BLaER1 (cell line): Measurements from ENCODE around the gene HECTD4.

Experiments
- H3K27ac ChIP-seq: shearing (Covaris generic); formaldehyde crosslinking; 2 replicates; pipeline ENCODE4 v1.8.1; 2022
- H3K27me3 ChIP-seq: shearing (Covaris generic); formaldehyde crosslinking; 2 replicates; pipeline ENCODE4 v1.8.1; 2022
- H3K36me3 ChIP-seq: shearing (Covaris generic); formaldehyde crosslinking; 2 replicates; pipeline ENCODE4 v1.8.1; 2022
- H3K4me1 ChIP-seq: shearing (Covaris generic); formaldehyde crosslinking; 2 replicates; pipeline ENCODE4 v1.8.1; 2022
- H3K4me2 ChIP-seq: shearing (Covaris generic); formaldehyde crosslinking; 2 replicates; pipeline ENCODE4 v1.8.1; 2022
- H3K4me3 ChIP-seq: shearing (Covaris generic); formaldehyde crosslinking; 2 replicates; pipeline ENCODE4 v1.8.1; 2022
- H3K9ac ChIP-seq: shearing (Covaris generic); formaldehyde crosslinking; 2 replicates; pipeline ENCODE4 v1.8.1; 2022
- H3K9me3 ChIP-seq: shearing (Covaris generic); formaldehyde crosslinking; 2 replicates; pipeline ENCODE4 v1.8.1; 2022
- H4K20me1 ChIP-seq: shearing (Covaris generic); formaldehyde crosslinking; 2 replicates; pipeline ENCODE4 v1.8.1; 2022
- Cebpa-rat ChIP-seq: shearing (Covaris generic); IDR thresholded peaks from 2 replicates; pipeline ENCODE4 v1.8.1; 2022

Gene HECTD4

GRCh38 chr12:112167718-112168525 lies 214.3 kb downstream of the HECTD4 start:
- no peaks in the 10 kb centered on the region for H3K9me3 ChIP-seq
- H3K27me3 ChIP-seq = no peaks in the 10 kb centered on the region
- H3K36me3 ChIP-seq = peaks cover 89% of the 10 kb centered on the region
- no peak overlapping the region for H3K4me2 ChIP-seq
- no peaks in the 10 kb centered on the region for H4K20me1 ChIP-seq
- peak overlapping the region; percentile 48; the same call in 1 of the 2 replicates for H3K9ac ChIP-seq
- H3K4me1 ChIP-seq = peaks cover 26% of the 10 kb centered on the region
- H3K4me3 ChIP-seq = no peak overlapping the region
- H3K27ac ChIP-seq = peak overlapping the region; percentile 46; the same call in 1 of the 2 replicates
- no peak for TF ChIP-seq Cebpa-rat

DNA sequence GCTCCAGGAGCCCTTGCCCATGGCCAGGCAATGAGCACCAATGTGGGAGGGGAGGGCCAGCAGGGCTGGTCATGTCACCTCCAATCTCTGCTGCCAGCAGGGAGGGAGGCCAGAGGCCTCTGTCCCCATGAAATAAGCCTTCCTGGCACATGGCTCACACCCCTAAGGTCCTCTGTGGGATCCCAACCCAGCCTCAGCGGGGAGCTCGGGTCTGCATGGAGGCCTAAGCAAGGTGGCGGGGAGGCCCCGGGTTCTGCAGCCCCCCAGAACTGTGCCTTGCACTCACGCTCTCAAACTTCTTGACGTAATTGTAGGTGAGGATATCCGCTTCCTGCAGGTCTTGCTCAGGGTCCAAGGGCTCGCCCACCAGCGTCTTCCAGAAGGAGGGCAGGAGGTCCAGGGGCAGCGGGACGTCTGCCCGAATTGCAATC lies 215.2 kb downstream of the HECTD4 start:
- no peaks in the 10 kb centered on the region for H3K9me3 ChIP-seq
- H3K27me3 ChIP-seq = no peaks in the 10 kb centered on the region
- no peak overlapping the region for H3K4me2 ChIP-seq
- no peak overlapping the region for H3K9ac ChIP-seq
- no peak for TF ChIP-seq Cebpa-rat
- H3K4me3 ChIP-seq = no peak overlapping the region
- peaks cover 26% of the 10 kb centered on the region for H3K4me1 ChIP-seq
- H3K36me3 ChIP-seq = peaks cover 89% of the 10 kb centered on the region
- no peaks in the 10 kb centered on the region for H4K20me1 ChIP-seq
- H3K27ac ChIP-seq = no peak overlapping the region

DNA sequence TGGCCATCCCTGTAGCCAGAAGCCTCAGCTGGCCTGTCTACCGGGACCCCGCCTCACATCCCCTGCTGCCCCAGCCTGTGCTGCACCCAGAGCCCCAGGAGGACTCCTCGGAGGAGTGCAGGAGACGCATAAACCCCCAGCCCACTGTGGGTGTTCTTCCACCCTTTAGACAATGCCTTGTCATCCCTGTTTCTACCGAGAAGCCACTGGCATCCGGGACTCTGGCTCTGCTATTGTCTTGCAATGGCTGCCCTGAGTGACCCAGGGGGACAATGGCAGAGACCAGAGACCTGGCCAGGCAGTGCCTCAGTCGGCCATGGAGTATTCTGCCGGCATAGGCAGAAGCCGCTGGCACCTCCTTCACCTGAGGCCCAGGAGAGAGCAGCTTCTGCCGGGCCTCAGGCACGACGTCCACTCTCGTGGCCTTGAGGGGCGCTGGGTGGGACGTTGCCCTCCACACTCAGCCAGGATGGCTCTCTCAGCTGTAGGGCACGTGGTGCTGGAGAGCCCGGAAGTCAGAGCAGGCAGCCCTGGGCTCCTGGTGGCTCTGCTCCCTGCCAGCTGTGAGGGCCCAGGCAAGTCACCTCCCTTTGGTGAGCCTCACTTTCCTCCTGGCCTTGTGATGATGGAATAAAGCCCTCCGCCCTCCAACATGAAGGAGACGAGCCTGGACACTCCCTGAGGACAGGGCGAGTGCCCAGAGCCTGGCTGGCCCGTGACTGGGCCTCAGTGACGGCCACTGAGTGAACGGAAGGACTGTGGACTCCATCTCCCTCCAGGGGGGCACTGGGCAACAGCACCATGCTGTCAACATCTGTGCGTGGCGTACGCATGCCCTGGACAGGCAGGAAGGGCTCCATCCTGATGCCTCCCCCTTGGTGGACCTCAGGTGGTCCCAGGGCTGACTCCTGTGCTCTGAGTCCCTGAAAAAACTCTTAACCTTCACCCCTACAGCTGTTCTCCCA lies 215.9 kb downstream of the HECTD4 start:
- H3K27ac ChIP-seq = no peak overlapping the region
- H3K36me3 ChIP-seq = peaks cover 89% of the 10 kb centered on the region
- H3K9ac ChIP-seq = no peak overlapping the region
- H3K27me3 ChIP-seq = no peaks in the 10 kb centered on the region
- no peaks in the 10 kb centered on the region for H3K9me3 ChIP-seq
- H3K4me1 ChIP-seq = peaks cover 26% of the 10 kb centered on the region
- no peaks in the 10 kb centered on the region for H4K20me1 ChIP-seq
- H3K4me2 ChIP-seq = no peak overlapping the region
- TF ChIP-seq Cebpa-rat = no peak
- no peak overlapping the region for H3K4me3 ChIP-seq

DNA sequence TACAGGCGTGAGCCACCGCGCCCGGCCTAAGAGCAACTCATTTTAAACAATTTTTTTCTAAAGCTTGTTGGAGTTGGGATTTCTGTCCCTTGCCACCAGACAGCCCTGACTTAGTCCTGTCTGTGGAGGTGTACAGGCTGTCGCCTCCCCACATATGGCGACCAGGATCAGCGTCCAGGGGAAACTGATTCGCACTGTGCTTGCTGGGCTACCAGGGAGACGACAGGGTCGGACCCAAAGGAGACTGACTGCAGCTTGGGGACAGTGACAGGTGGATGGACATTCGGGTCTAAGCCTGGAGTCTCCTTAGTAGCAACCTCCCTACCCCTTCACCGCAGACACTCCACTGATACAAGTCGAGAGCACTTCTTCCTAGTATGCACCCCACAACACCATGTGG lies 216.6 kb downstream of the HECTD4 start:
- peaks cover 24% of the 10 kb centered on the region for H3K4me1 ChIP-seq
- no peaks in the 10 kb centered on the region for H3K9me3 ChIP-seq
- no peak overlapping the region for H3K27ac ChIP-seq
- H3K36me3 ChIP-seq = peaks cover 89% of the 10 kb centered on the region
- no peak overlapping the region for H3K4me3 ChIP-seq
- H3K27me3 ChIP-seq = no peaks in the 10 kb centered on the region
- no peaks in the 10 kb centered on the region for H4K20me1 ChIP-seq
- no peak overlapping the region for H3K4me2 ChIP-seq
- H3K9ac ChIP-seq = no peak overlapping the region
- no peak for TF ChIP-seq Cebpa-rat

DNA sequence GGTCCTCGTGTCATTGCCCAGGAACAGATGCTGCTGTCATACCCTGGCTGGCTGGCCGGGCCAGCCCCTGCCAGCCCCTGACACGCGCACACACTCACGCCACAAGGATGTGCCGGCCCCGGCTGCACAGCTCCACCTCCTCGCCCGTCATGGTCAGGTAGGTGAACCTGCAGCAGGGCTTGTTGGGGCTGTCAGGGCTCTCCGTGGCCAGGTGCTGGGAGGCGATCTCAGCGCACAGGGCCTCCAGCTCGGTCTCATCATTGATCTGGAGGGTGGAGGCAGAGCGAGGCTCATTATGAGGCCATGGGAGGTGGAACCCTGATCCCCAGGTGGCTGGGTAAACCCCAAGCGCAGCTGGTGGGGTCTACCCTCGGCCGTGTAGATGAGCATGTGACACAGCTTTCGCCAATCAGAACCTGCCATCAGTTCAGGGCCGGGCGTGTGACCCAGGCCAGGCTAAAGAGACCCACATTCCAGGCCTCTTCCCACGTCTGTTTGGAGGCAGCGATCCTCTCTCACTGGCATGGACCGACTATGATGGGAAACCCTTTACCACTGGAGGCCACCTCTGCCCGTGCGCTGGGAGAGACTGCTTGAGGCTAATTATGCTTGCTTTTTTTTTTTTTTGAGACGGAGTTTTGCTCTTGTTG lies 218.1 kb downstream of the HECTD4 start:
- TF ChIP-seq Cebpa-rat = no peak
- Histone ChIP-seq H4K20me1 (no peaks in the 10 kb centered on the region), H3K9ac (no peak overlapping the region), H3K4me1 (peaks cover 9% of the 10 kb centered on the region), H3K36me3 (peaks cover 89% of the 10 kb centered on the region), H3K27me3 (no peaks in the 10 kb centered on the region), H3K27ac (no peak overlapping the region), H3K4me2 (no peak overlapping the region), H3K9me3 (0 out of 2 replicates have a peak, but pooled peaks cover 5% of the 10 kb centered on the region), H3K4me3 (no peak overlapping the region)

GRCh38 chr12:112163471-112163991 lies 218.7 kb downstream of the HECTD4 start:
- Histone ChIP-seq H3K4me2 (no peak overlapping the region), H3K36me3 (peaks cover 89% of the 10 kb centered on the region), H3K9me3 (peaks cover 12% of the 10 kb centered on the region; the same call in 1 of the 2 replicates), H3K27ac (no peak overlapping the region), H3K4me1 (peaks cover 3% of the 10 kb centered on the region), H4K20me1 (no peaks in the 10 kb centered on the region), H3K27me3 (no peaks in the 10 kb centered on the region), H3K4me3 (no peak overlapping the region), H3K9ac (no peak overlapping the region)
- TF ChIP-seq Cebpa-rat = no peak

- TF ChIP-seq Cebpa-rat = no peak
- H3K36me3 ChIP-seq = peaks cover 89% of the 10 kb centered on the region
- H3K9ac ChIP-seq = no peak overlapping the region
Observed at GRCh38 chr12:112163056-112163455, 219.2 kb downstream of the HECTD4 start.

DNA sequence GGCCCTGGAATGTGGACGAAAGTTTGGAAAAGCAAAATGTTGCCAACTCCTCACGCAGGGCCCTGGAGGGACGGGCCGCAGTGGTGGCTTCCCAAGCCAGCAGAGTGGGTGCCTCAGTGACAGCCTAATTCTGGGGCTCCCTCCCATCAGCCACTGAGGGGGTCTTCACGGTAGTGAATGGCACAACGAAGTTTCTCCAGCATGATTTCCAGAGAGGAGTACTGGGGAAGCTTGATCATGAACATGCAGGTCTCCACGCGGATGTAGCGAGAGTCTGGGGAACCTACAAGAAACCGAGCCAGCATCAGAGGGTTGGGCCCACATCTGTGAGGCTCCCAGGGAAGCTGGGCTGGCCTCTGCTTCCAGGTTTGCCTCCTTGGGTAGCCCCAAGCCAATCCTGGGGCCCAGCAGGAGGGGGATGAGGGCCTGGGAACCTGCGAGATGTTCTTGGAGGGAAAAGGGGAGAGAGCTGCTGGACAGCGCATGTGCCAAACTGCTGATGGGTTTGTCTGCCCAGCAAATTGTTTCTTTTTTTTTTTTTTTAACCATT lies 219.9 kb downstream of the HECTD4 start:
- no peak for TF ChIP-seq Cebpa-rat
- Histone ChIP-seq H3K4me3 (no peak overlapping the region), H3K9ac (no peak overlapping the region), H3K9me3 (peaks cover 18% of the 10 kb centered on the region; the same call in 1 of the 2 replicates), H3K27me3 (no peaks in the 10 kb centered on the region), H3K4me2 (no peak overlapping the region), H3K4me1 (no peaks in the 10 kb centered on the region), H3K27ac (no peak overlapping the region), H3K36me3 (peaks cover 84% of the 10 kb centered on the region), H4K20me1 (no peaks in the 10 kb centered on the region)

More at GRCh38 chr12:112163056-112163455, 219.2 kb downstream of the HECTD4 start:
- Histone ChIP-seq H3K4me2 (no peak overlapping the region), H3K4me3 (no peak overlapping the region), H3K4me1 (no peaks in the 10 kb centered on the region), H3K27me3 (no peaks in the 10 kb centered on the region), H3K9me3 (peaks cover 16% of the 10 kb centered on the region; the same call in 1 of the 2 replicates), H3K27ac (no peak overlapping the region), H4K20me1 (no peaks in the 10 kb centered on the region)

DNA sequence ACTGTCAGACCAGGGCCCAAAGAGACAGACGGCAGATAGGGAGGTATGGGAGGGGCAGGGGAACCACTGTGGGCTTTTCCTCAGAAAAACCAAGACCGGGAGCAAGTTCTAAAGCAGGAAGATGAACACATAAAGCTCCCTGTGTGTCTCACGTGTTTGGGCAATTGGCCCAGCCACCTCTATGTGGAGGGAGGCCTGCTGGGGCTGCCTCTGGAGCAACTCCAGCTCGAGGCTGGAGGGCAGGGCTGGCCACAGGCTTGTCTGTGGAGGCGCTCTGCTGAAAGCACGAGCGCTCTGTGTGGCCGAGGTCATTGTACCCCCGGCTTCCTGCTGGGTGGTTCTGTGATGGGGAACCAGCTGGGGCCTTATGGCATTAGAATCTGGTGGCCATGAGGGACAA lies 220.5 kb downstream of the HECTD4 start:
- peaks cover 84% of the 10 kb centered on the region for H3K36me3 ChIP-seq

More for the DNA sequence above, 220.5 kb downstream of the HECTD4 start:
- Histone ChIP-seq H3K4me3 (no peak overlapping the region), H3K9me3 (peaks cover 18% of the 10 kb centered on the region; the same call in 1 of the 2 replicates), H3K27me3 (no peaks in the 10 kb centered on the region), H3K27ac (no peak overlapping the region), H3K4me2 (no peak overlapping the region), H3K9ac (no peak overlapping the region), H4K20me1 (no peaks in the 10 kb centered on the region), H3K4me1 (no peaks in the 10 kb centered on the region)
- TF ChIP-seq Cebpa-rat = no peak
